Stimulated activated CD8-positive, alpha-beta memory T cell treated with anti-CD3 and anti-CD28 coated beads, Interleukin-12 subunit alpha, Interleukin-12 subunit beta, amount 100 ng/mL, for 24 hours (primary cell): ENCODE data around the gene TP73.
"Not testable (repeated sequence)": the region's sequence is repeated elsewhere in the genome, so short reads cannot be mapped to it uniquely, and the experiment has no call there.

Source experiments
- DNase-seq: peaks from one replicate; pipeline ENCODE4 v3.0.0-alpha.2; 2020; ENCODE audit errors: extremely low read depth

TP73 gene

DNA sequence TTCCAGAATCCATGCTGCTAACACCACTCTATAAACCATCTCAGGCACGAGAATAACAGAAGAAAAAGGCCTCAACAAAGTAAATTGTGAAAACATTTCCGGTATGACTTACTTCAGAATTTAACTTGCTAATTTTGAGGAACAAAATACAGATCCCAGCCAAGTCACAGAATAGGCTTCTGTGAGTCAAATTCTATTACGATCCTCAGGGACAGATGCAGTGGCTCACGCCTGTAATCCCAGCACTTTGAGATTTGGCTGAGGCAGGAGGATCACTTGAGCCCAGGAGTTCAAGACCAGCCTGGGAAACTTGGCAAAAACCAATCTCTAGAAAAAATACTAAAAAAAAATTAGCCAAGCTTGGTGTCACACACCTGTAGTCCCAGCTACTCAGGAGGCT, 91.1 kb downstream of the TP73 start:
- DNase-seq = no peak

DNA sequence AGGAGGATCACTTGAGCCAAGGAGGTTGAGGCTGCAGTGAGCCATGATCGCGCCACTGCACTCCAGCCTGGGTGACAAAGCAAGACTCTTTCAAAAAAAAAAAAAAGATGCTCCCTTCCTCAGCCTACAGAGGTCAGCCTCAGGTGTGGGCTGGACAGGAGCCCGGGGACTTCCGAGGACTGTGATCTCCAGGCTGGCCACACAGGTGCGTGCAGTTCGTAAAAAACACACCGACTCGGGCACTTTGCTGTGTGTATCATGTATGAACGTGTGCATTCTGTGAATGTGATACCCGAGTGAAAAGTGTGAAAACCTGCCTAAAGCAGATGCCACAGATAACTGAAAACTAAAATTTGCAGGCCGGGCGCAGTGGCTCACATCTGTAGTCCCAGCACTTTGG, 91.5 kb downstream of the TP73 start:
- DNase-seq = no peak

- DNase-seq = no peak
Measured at GRCh38 chr1:3744646-3745045, 92.3 kb downstream of the TP73 start.

DNA sequence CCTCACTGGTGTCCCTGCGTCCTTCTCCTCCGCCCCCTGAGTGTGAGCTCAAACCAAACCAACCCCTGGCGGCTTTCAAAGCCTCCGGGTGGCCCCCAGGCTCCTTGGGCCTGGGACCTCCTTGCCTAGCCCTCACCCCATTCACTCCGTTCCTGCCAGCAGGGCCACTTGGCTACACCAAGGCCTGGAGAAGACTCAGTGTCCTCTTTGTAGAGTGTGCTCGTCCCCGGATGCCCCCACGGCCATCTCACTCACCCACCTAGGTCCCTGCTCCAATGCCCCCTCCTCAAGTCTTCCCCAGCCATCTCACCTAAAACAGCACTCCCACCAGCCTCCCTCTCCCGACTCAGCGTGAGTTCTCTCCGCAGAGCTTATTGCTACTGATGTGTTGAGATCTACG, 92.8 kb downstream of the TP73 start:
- no peak for DNase-seq

- DNase-seq = no peak
Measured at GRCh38 chr1:3745590-3746381, 93.5 kb downstream of the TP73 start.

DNA sequence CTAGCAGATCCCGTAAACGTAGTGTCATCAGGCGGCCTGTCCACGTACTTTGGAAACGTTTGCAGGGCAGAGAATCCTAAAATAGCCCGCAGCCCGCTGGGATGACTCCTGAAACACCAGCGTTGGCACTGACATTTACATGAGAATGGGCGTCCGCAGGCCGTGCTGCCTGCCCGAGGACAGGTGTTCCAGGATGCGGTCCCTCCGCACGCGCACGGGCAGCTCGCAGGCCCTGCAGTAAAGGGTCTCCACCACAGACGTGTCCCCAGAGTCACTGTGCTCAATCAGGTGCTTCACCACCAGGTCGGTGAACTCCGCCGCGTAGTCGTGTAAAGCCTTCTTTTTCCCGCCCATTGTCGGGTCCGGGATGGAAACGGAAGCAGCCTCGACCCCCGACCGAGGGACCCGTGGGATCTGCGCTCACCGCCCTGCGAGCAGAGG, 94.1 kb downstream of the TP73 start:
- DNase-seq = no peak

- DNase-seq = peak; percentile 70
Measured at GRCh38 chr1:3746830-3747521, 94.7 kb downstream of the TP73 start.

GRCh38 chr1:3747522-3747848, 95.2 kb downstream of the TP73 start:
- no peak for DNase-seq

DNA sequence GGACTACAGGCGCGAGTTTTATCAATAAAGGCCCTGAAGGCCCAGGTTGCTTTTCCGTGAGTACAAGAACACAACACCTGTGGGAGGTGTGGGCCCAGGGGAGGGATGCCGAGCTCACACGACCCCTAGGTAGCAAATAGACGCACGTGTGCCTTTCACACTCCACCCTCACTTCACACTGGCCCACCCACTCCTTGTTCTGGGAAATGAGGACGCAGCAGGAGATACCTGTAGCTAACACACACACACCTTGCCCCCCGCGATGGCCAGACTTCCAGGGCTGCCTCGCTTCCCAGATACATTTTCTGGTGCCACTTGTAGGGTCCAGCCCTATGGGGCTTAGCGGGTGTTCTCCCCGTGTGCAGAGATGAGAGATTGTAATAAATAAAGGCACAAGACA, 95.6 kb downstream of the TP73 start:
- no peak for DNase-seq

- DNase-seq = not testable (repeated sequence)
Measured at GRCh38 chr1:3748316-3748900, 96.1 kb downstream of the TP73 start.

GRCh38 chr1:3749512-3749911, 97.2 kb downstream of the TP73 start:
- DNase-seq = no peak

DNA sequence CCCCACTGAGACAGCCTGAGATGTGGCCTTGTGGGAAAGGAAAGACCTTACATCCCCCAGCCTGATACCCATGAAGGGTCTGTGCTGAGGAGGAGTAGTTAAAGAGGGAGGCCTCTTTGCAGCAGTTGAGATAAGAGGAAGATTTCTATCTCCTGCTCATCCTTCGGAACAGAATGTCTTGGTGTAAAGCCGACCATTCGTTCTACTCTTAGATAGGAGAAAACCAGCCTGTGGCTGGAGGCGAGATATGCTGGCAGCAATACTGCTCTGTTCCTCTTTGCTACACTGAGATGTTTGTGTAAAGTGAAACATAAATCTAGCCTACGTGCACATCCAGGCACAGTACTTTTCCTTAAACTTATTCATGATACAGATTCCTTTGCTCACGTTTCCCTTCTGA, 98.4 kb downstream of the TP73 start:
- DNase-seq = no peak

DNA sequence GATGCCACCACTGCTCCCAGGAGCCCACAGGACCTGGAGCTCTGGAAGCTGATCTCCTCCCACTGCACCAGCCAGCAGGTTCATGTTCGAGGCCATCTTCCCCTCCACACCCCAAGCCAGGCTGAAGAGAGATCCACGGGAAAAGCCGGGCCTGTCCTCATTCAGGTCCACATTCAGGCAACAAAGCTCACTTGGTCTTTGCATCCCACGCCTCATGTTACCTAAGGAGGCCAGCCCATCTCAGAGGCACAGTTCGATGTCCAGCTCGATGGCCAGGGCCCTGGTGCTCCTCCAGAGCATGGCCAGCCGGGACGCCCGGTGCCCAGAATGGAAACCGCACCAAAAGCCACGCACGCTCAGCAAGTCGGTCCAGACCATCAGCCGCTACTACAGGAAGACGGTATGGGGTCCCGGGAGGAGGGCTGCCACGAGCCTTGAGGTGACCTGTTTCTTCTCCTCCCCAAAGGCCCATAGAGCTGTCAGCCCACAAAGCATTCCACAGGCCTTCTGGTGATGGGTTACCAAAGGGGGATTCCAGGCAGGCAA, 100.2 kb downstream of the TP73 start, which contains the start of gene CCDC27:
Gene CCDC27 (plus strand): TSS at position 51 of the 546 bp plus-strand sequence. CDS start 32 bp downstream, at position 83.
- no peak for DNase-seq

GRCh38 chr1:3753656-3754454, 101.5 kb downstream of the TP73 start:
- DNase-seq = no peak

DNA sequence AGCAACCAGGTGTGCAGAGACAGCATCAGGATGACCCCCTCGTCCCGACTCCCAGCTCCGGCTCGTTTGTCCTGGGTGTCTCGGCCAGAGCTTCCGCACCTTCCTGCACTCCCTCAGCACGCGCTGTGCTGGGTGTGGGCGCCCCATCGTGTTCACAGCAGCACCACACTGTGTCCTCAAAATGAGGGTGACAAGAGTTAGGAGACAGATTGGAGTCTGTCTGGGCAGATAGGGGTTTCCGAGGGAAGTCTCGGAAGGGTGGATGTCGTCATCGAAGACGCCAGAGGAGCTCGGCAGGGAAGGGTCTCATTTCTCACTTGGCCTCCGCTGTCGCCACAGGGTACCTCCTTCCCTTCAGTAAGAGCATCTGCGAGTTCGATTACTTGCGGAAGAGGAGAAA, 104.1 kb downstream of the TP73 start:
- no peak for DNase-seq

DNA sequence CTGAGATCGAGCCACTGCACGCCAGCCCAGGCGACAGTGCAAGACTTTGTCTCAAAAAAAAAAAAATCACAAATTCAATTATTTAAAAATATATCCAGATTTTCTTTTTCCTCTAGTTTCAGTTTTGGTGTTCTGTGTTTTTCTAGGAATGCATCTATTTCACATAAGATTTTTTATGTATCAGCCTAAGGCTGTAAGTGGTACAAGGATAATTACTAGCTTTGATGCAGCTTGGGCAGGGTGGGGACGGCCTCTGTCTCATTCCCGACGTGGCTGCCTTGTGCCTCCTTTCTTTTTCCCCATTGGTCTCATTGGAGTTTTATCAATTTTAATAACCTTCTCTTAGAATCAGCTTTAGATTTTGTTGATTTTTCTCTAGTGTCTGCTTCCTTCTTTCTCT, 106.8 kb downstream of the TP73 start:
- no peak for DNase-seq

DNA sequence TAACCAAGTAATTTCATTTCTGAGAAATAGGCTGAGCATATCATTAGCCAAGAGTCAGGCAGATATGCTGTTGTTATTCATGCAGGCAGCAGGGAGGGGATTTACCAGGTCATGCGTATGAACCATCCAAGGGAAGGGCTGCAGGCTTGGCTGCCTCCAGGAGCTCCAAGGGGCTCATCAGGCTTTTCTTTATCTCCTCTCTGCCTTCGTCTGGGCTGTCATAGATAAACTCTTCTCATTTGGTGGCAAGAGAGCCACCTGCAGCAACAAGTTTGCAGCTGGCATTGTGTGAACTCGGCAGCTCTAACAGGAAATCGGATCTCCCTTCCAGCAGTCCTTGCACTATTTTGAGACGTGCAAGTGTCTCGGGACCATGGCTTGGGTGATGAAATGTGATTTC, 107.5 kb downstream of the TP73 start:
- DNase-seq = no peak

GRCh38 chr1:3761296-3762010, 109.1 kb downstream of the TP73 start:
- no peak for DNase-seq

DNA sequence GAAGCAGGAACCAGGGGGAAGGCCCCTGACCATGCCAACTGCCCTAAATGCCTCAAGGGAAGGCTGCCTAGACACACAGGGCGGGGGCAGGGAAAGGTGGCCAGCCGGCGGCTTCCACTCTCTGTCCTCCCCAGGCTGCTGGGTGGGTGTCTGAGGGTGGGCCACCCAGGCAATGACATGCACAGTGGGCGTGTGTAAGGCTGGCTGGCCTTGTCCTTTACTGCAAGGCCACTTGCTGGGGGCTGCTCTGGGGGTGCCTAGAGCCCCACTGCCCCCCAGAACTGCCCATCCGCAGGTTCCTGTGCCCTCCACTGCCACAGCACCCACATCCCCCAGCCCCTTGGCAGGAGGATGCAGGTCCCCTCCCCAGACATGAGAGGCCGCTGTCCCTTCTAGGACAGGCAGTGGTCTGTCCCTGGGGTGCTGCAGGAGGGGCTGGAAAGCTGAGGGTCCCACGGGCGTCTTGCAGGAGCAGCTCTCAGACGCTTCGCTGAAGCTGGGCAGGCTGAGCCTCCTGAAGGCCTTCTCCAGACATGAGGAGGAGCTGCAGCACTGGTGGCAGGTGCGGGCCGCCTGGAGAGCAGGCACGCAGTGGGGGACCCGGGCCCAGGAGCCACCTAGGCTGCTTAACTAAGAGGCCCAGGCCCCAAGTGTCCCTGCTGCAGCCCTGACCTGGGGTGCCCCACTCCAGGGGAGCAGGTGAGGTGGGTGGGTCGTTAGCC, 110.0 kb downstream of the TP73 start:
- DNase-seq = no peak

- no peak for DNase-seq
Measured at GRCh38 chr1:3762873-3763228, 110.5 kb downstream of the TP73 start.
